ENCODE results near the gene AFAP1L2. TPM values are rescaled to one million over a fixed set of nuclear protein-coding genes. Genes with fewer than 3 reads are reported as not detected.
A peak's percentile ranks its signal among the peaks of the same experiment; 100 is the strongest.

AFAP1L2 gene
- total RNA-seq, 2 donors from 2014 or later, result 10.5 to 17.9 TPM

DNA sequence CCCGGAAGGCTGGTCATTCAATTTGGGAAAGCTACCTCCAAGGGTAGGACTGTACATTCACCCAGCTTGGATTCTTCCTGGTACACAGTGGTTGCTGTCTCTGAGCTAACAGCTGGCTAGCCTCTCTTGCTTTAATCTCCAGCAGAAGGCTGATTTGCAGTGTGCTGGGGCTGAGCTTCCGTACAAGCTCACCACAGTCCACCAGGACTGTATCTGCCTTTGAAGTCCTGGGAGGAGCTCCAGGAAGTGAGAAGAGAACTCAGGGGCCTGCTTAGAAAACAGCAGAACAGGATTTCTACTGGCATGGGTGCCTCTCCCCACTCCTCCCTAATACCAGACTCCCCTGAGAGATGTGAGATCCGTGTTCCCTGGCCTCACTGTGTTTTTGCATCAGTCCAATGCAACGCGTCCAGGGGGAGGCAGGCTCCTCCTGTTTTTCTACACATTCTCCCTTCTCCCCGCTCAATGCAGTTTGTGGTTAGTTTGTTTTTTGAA, 6.6 kb downstream of the AFAP1L2 start:
- Histone ChIP-seq H3K9me3 (no peaks in the 10 kb centered on the region), H3K27ac (no peak overlapping the region), H3K27me3 (no peaks in the 10 kb centered on the region), H3K4me3 (no peak overlapping the region), H3K36me3 (replicated peaks in 1 of 2; ENCODE audit: insufficient read depth in 1 of 2, low read depth in 2 of 2) (no peaks in the 10 kb centered on the region), H3K4me1 (peaks cover 24% of the 10 kb centered on the region)
- intact Hi-C loops (cut with DNase I), result no loop called here
- ATAC-seq (no peak), DNase-seq (peak in 1 of 4 donors; percentile 34)
- WGBS, 2 donors, result 55 to 79% methylated on average over 5 to 6 of the region's 6 CpGs
- TF ChIP-seq POLR2A (IDR thresholded peaks at IDR 0.05), result no peak
- TF ChIP-seq, protein P1, sequence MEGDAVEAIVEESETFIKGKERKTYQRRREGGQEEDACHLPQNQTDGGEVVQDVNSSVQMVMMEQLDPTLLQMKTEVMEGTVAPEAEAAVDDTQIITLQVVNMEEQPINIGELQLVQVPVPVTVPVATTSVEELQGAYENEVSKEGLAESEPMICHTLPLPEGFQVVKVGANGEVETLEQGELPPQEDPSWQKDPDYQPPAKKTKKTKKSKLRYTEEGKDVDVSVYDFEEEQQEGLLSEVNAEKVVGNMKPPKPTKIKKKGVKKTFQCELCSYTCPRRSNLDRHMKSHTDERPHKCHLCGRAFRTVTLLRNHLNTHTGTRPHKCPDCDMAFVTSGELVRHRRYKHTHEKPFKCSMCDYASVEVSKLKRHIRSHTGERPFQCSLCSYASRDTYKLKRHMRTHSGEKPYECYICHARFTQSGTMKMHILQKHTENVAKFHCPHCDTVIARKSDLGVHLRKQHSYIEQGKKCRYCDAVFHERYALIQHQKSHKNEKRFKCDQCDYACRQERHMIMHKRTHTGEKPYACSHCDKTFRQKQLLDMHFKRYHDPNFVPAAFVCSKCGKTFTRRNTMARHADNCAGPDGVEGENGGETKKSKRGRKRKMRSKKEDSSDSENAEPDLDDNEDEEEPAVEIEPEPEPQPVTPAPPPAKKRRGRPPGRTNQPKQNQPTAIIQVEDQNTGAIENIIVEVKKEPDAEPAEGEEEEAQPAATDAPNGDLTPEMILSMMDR (IDR thresholded peaks at IDR 0.05), result no peak

DNA sequence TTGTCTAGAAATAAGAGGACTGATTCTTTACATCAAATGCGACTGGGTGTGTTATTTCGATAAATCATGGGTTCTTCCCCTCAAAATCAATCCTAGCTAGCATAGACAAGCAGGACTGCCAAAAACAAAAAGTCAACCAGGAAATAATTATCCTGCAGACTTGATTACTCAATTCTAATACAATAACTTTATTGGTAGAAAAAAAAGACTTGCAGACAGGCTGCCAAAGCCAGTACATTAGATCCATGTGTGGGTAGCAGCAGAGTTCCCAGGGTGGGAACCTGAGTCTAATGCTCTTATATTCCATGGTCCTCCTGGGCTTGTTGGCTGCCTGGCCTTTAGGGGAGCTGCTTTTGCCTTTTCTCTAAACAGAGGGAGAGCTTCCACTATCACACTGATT, 7.8 kb downstream of the AFAP1L2 start:
- no peak overlapping the region for H3K27ac ChIP-seq

DNA sequence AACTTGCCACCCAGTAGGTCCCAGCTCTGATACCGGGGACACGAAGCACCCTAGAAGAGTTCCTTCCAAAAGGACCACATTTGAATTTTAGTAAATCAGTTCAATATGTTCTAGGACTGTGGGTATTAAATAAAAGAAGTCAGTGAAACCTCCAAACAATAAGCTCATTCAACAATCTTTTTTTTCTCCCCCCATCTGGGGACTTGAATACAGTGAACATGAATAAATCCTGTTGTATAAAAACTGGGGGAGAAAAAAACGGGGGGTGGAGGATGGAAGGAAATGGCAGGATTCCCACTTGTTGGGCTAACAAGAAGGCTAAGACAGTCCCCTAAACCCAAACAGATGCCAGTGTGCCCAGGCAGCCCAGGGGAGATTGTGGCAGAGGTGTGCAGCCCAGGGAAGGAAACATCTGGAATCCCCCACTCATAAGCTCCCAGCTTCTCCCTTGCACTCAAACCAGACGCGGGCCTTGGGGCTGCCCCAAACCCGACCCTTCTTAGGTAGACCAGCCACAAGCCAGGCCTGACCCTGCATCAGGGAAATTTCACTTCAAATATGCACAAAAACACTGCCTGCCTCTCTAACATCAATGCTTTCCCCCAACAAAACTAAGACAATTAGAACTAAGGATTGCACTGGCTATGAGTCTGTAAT, 8.8 kb downstream of the AFAP1L2 start:
- ATAC-seq (no peak), DNase-seq (no peak)
- intact Hi-C loops (cut with DNase I), result no loop called here
- TF ChIP-seq POLR2A (IDR thresholded peaks at IDR 0.05), result no peak
- TF ChIP-seq, protein P1 (IDR thresholded peaks at IDR 0.05), result no peak
- Histone ChIP-seq H3K4me1 (peaks cover 12% of the 10 kb centered on the region), H3K27ac (no peak overlapping the region), H3K9me3 (no peaks in the 10 kb centered on the region), H3K36me3 (replicated peaks in 1 of 2; ENCODE audit: insufficient read depth in 1 of 2, low read depth in 2 of 2) (no peaks in the 10 kb centered on the region), H3K27me3 (no peaks in the 10 kb centered on the region), H3K4me3 (no peak overlapping the region)
- 64 to 87% methylated on average over 5 to 6 of the region's 6 CpGs for WGBS, 2 donors

More for the DNA sequence above, 7.8 kb downstream of the AFAP1L2 start:
- intact Hi-C loops (cut with DNase I), result no loop called here
- WGBS, 2 donors, result 79 to 85% methylated on average over 2 of the region's 2 CpGs
- no peaks in the 10 kb centered on the region for H3K27me3 ChIP-seq
- no peak overlapping the region for H3K4me3 ChIP-seq
- DNase-seq, result peak in 1 of 4 donors; percentile 18
- peak; percentile 13 for ATAC-seq
- peaks cover 12% of the 10 kb centered on the region for H3K4me1 ChIP-seq
- H3K36me3 ChIP-seq (replicated peaks in 1 of 2; ENCODE audit: insufficient read depth in 1 of 2, low read depth in 2 of 2), result no peaks in the 10 kb centered on the region
- no peaks in the 10 kb centered on the region for H3K9me3 ChIP-seq
- TF ChIP-seq, protein P1 (IDR thresholded peaks at IDR 0.05), result no peak
- TF ChIP-seq POLR2A (IDR thresholded peaks at IDR 0.05), result no peak

DNA sequence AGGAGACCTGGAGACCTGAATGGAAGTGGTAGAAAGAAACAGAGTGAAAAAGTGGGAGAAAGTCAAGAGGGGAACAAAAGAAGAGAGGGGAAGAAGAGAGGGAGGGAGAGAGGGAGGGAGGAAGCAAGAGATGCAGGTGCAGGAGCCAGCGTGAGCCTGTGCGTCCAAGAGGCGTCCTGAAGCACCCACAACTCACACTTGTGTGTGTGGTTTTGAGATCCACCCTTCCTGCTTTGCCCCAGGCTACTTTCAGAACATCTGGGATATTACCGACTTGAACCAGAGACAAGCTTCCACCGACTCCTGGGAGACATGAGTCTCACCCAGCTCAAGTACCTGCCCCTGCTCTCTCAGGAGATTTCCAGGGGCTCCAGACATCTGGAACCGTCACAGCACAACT, 9.8 kb downstream of the AFAP1L2 start:
- TF ChIP-seq POLR2A (IDR thresholded peaks at IDR 0.05), result no peak
- TF ChIP-seq, protein P1 (IDR thresholded peaks at IDR 0.05), result no peak
- H3K4me3 ChIP-seq, result no peak overlapping the region
- H3K36me3 ChIP-seq (replicated peaks in 1 of 2; ENCODE audit: insufficient read depth in 1 of 2, low read depth in 2 of 2), result no peaks in the 10 kb centered on the region
- 86 to 92% methylated on average over 5 to 6 of the region's 6 CpGs for WGBS, 2 donors
- H3K9me3 ChIP-seq, result no peaks in the 10 kb centered on the region
- no peak for DNase-seq
- H3K4me1 ChIP-seq, result peaks cover 15% of the 10 kb centered on the region
- intact Hi-C loops (cut with DNase I), result no loop called here
- H3K27ac ChIP-seq, result no peak overlapping the region
- no peaks in the 10 kb centered on the region for H3K27me3 ChIP-seq
- ATAC-seq, result no peak

DNA sequence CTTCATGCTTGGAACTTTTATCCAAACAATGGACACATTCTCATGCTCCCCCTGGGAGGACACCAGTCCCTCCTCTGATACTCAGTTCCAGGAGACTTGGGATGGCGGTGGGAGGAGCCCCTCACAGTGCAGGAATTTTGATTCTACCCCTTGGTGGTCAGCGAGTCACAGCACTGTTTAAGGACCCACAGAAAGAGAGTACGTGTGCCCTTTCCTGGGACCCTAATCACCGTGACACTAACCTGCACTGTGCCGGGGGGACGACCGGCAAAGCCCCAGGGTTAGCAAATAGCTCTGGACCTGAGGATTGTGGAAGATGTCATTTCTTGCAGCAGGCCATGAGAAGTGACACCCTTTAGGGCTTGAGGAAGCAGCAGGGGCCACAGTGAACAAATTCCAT, 10.4 kb downstream of the AFAP1L2 start:
- TF ChIP-seq POLR2A (IDR thresholded peaks at IDR 0.05), result no peak
- TF ChIP-seq, protein P1 (IDR thresholded peaks at IDR 0.05), result no peak
- intact Hi-C loops (cut with DNase I), result no loop called here
- 96 to 97% methylated on average over 5 to 7 of the region's 7 CpGs for whole genome bisulfite sequencing, 2 donors
- Histone ChIP-seq H3K4me1 (peaks cover 19% of the 10 kb centered on the region), H3K36me3 (replicated peaks in 1 of 2; ENCODE audit: insufficient read depth in 1 of 2, low read depth in 2 of 2) (no peaks in the 10 kb centered on the region), H3K27ac (no peak overlapping the region), H3K27me3 (no peaks in the 10 kb centered on the region), H3K4me3 (no peak overlapping the region), H3K9me3 (no peaks in the 10 kb centered on the region)
- DNase-seq, result no peak
- ATAC-seq, result no peak

All from body of pancreas (tissue), 4 donors.